SJCRH30 (cell line): ENCODE results near the gene COL17A1. TPM values are rescaled to one million over a fixed set of nuclear protein-coding genes. Genes with fewer than 3 reads are reported as not detected.

Experiments used
- DNase-seq, 2 experiments: peaks; one replicate each; pipeline ENCODE4 v3.0.0-alpha.2; 2015 to 2020
- H3K27ac ChIP-seq: fragments of 250-450 bp; sonication (Bioruptor Pico); 2 replicates; pipeline ENCODE4 v1.5.1; 2020; ENCODE audit warnings: mild to moderate bottlenecking, moderate library complexity
- H3K27me3 ChIP-seq: fragments of 250-450 bp; sonication (Bioruptor Pico); 2 replicates; pipeline ENCODE4 v1.5.1; 2020; ENCODE audit warnings: mild to moderate bottlenecking, moderate library complexity
- H3K36me3 ChIP-seq: fragments of 250-450 bp; sonication (Bioruptor Pico); 2 replicates; pipeline ENCODE4 v1.5.1; 2020; ENCODE audit warnings: mild to moderate bottlenecking, moderate library complexity
- H3K4me1 ChIP-seq: fragments of 250-450 bp; sonication (Bioruptor Pico); 2 replicates; pipeline ENCODE4 v1.5.1; 2020; ENCODE audit warnings: mild to moderate bottlenecking, moderate library complexity
- H3K4me3 ChIP-seq: fragments of 250-450 bp; sonication (Bioruptor Pico); 2 replicates; pipeline ENCODE4 v1.5.1; 2020; ENCODE audit warnings: mild to moderate bottlenecking, moderate library complexity
- H3K9me3 ChIP-seq: fragments of 250-450 bp; sonication (Bioruptor Pico); replicated peaks from 2 replicates; pipeline ENCODE4 v1.5.1; 2020; ENCODE audit warnings: mild to moderate bottlenecking, moderate library complexity
- total RNA-seq: library from RNA; depleted of rRNA; stranded (reverse); fragments of >200 nt; shearing (Covaris generic); gene quantifications from 2 replicates; pipeline ENCODE4 v1.2.3, GENCODE V29; 2014

Gene COL17A1
- total RNA-seq, 1 experiment from 2014 or later = not detected

DNA sequence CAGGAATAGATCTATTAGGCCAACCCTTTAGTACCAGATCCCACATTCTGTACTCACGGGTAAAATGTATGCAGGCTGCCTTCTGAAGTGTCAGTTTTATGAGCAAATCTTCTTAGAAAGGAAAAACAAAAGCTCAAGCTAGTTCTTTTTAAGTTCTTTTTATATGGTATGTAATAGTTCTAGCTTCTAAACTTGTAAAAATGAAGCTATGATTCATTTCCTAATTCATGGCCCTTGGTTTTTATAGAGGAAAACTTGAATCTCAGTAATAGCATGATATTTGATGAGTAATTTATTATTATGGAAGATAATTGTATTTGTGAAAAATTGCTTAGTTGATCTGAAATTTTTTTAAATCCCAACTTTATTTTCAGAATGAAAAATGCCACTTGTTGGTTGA, 64.4 kb downstream of the COL17A1 start:
- no peaks in the 10 kb centered on the region for H3K4me1 ChIP-seq
- no peak for DNase-seq
- H3K36me3 ChIP-seq = peaks cover 18% of the 10 kb centered on the region
- H3K27me3 ChIP-seq = no peaks in the 10 kb centered on the region
- no peak overlapping the region for H3K27ac ChIP-seq
- H3K9me3 ChIP-seq = no peaks in the 10 kb centered on the region
- no peak overlapping the region for H3K4me3 ChIP-seq

DNA sequence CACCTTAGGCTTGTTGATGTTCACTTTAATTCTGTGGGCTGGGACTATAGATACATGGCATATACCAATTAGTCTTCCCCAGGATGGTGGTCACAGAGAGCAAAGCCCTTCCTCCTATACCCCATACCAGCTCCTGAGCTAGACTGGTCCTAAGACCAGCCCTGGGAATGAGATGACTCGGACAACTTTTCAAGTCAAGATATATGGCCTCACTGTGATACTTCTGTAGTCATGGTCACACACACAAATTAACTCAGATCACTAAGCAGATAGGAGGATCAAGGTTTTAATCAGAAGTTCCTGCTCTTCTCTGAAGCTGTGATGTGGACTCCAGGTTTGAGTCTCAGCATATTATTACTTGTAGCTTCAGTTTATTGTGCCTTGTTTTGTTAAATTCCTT, 65.7 kb downstream of the COL17A1 start:
- H3K4me3 ChIP-seq = no peak overlapping the region
- H3K36me3 ChIP-seq = peaks cover 9% of the 10 kb centered on the region
- no peaks in the 10 kb centered on the region for H3K4me1 ChIP-seq
- H3K9me3 ChIP-seq = no peaks in the 10 kb centered on the region
- no peak overlapping the region for H3K27ac ChIP-seq
- H3K27me3 ChIP-seq = no peaks in the 10 kb centered on the region
- DNase-seq = no peak

DNA sequence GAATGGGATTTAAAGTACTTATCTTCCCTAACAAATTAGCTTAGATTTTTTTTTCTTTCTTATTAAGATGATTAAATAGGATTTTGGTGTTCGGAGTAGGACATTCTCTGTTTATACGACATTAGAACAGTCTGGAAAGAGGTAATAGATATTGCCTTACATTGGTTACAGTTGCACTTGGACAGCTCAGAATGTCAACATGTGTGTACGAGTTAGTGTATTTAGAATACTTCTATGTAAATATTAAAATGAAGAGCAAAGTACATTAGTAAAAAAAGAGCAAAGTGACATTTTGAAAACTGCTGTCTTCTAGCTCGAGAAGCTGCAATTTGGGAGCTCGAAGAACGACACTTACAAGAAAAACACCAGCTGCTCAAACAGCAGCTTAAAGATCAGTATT, 67.2 kb downstream of the COL17A1 start:
- H3K9me3 ChIP-seq = no peaks in the 10 kb centered on the region
- H3K36me3 ChIP-seq = peaks cover 9% of the 10 kb centered on the region

DNA sequence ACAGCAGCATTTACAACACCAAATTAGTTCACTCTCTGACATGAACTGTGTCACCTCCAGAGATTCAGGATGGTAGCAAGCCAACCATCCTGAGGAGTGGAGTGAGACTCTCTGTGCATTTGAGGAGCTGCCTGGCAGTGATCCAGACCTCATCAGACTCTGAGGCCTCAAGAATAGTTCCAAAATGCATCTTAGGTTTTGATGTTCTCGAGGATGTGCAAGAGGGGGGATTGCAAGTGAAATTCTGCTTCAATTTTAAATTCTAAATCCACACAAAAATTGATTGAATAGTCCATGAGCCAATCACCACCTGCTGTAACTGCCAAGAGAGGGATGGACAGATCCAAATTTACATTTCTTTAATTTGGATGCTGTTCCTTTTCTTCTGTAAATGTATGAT, 69.0 kb downstream of the COL17A1 start:
- no peak for DNase-seq
- Histone ChIP-seq H3K4me1 (no peaks in the 10 kb centered on the region), H3K9me3 (no peaks in the 10 kb centered on the region), H3K36me3 (peaks cover 6% of the 10 kb centered on the region; the same call in 1 of the 2 replicates), H3K27me3 (no peaks in the 10 kb centered on the region), H3K4me3 (no peak overlapping the region), H3K27ac (no peak overlapping the region)

More for the DNA sequence above, 67.2 kb downstream of the COL17A1 start:
- no peak for DNase-seq
- Histone ChIP-seq H3K4me3 (no peak overlapping the region), H3K4me1 (no peaks in the 10 kb centered on the region), H3K27ac (no peak overlapping the region), H3K27me3 (no peaks in the 10 kb centered on the region)

DNA sequence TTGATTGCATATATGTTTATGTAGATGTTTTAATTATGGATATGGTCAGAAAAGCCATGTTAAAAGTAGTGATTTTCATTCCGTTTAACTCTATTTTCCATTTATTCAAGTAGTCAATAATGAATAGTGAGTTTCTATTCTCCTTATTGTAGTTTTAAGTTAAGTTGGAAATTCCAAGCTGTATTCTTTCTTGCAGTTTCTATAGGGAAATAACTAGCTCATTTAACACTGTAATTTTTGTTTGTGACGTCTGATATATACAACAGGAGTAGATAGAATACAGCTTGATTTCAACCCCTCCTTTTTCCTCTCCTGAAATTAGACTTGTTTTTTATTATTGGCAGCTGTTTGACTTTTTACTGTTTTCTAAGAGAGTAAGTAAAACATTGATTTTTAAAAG, 71.5 kb downstream of the COL17A1 start:
- H3K36me3 ChIP-seq = peaks cover 16% of the 10 kb centered on the region
- H3K27ac ChIP-seq = no peak overlapping the region
- DNase-seq = no peak
- no peaks in the 10 kb centered on the region for H3K4me1 ChIP-seq
- no peak overlapping the region for H3K4me3 ChIP-seq
- H3K9me3 ChIP-seq = no peaks in the 10 kb centered on the region
- no peaks in the 10 kb centered on the region for H3K27me3 ChIP-seq

DNA sequence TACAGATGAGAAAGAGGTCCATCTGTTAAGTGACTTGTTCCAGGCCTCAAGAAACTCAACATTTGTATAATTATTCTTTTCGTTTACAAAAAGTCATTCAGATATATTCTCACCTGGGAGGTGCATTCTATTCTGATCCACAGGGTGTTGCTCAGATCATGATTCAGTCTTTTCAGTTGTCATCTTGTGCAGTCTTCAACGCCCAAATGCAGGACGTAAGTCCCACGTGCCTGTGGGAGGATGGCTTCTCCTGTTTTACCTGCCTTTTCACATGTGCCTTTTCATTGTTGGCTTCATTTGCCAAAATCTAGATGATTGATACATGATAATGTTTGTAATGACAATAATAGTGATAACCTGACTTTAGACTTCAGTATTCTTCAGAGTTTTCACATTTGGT, 72.2 kb downstream of the COL17A1 start:
- no peaks in the 10 kb centered on the region for H3K4me1 ChIP-seq
- no peaks in the 10 kb centered on the region for H3K27me3 ChIP-seq
- no peak for DNase-seq
- peaks cover 16% of the 10 kb centered on the region for H3K36me3 ChIP-seq
- H3K4me3 ChIP-seq = no peak overlapping the region
- no peaks in the 10 kb centered on the region for H3K9me3 ChIP-seq
- no peak overlapping the region for H3K27ac ChIP-seq

DNA sequence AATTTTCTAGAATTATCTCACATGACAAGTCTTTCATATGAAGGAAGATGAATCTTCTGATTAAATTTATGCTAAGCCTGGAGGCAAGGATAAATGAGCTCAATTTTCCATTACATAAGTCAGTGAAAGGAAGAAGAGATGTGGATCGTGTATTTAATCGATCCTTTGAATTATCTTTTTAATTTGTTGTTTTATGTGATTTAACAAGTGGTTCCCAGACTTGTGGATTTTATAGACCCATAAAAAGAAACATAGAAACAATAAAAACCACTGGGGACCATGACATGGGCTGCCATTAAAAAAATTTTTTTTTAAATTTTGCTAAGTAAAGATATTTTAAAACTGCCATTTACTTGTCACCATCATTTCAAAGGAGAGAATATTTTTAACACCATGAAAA, 73.8 kb downstream of the COL17A1 start:
- Histone ChIP-seq H3K27ac (no peak overlapping the region), H3K9me3 (no peaks in the 10 kb centered on the region), H3K4me1 (no peaks in the 10 kb centered on the region), H3K4me3 (no peak overlapping the region), H3K36me3 (peaks cover 16% of the 10 kb centered on the region), H3K27me3 (no peaks in the 10 kb centered on the region)
- DNase-seq = no peak

DNA sequence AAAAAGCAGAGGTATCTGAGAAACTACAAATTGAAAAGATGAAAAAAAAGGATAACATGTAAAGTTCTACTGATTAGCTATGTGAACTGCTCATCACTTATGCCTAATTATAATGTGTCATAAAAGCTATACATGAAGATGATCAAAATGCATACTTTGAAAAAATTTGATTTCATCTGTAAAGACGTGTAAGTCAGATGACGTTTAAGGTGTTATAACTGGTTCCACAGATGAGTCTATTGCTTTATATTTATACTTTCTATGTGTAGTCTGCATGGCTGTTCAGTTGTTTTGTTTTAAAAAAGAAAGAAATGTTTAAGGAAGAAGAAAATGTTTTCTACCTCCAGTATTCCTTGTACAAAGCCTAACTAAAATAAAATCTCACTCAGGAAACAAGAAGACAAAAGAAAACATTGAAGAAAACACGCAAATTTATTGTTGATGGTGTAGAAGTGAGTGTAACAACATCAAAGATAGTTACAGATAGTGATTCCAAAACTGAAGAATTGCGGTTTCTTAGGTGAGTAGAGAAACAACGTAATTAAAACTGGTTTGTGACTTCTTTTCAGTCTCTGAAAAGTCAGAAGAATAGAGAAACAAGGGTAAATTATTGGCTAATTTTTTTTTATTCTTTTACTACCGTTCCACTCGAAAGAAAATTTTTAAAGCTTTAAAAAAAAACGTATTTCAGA, 80.4 kb downstream of the COL17A1 start:
- Histone ChIP-seq H3K4me1 (no peaks in the 10 kb centered on the region), H3K9me3 (no peaks in the 10 kb centered on the region), H3K4me3 (no peak overlapping the region), H3K27ac (no peak overlapping the region), H3K27me3 (no peaks in the 10 kb centered on the region), H3K36me3 (peaks cover 25% of the 10 kb centered on the region)
- no peak for DNase-seq

DNA sequence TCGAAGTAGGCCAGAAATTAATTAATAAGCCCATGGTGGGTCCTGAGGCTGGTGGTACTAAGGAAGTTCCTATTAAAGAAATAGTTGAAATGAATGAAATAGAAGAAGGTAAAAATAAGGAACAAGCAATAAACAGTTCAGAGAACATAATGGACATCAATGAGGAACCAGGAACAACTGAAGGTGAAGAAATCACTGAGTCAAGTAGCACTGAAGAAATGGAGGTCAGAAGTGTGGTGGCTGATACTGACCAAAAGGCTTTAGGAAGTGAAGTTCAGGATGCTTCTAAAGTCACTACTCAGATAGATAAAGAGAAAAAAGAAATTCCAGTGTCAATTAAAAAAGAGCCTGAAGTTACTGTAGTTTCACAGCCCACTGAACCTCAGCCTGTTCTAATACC, 82.8 kb downstream of the COL17A1 start:
- peaks cover 33% of the 10 kb centered on the region for H3K36me3 ChIP-seq

DNA sequence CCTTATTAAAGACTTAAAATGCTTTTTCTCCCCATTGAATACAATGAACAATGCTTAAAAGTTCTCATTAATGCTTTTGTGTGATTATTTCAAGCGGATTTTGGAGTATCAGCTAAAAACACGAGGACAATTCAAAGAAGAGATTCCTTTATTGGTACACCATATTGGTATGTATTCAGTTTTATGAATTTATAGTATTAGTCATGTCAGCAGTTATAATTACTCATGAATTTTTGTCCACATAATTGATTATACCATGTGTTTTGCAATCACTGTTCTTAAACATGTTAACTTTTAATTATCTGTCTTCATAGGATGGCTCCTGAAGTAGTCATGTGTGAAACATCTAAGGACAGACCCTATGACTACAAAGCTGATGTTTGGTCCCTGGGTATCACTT, 86.9 kb downstream of the COL17A1 start:
- H3K27ac ChIP-seq = no peak overlapping the region
- no peaks in the 10 kb centered on the region for H3K27me3 ChIP-seq
- DNase-seq = no peak
- peaks cover 32% of the 10 kb centered on the region for H3K36me3 ChIP-seq
- H3K9me3 ChIP-seq = no peaks in the 10 kb centered on the region; the same call in 1 of the 2 replicates
- no peak overlapping the region for H3K4me3 ChIP-seq
- no peaks in the 10 kb centered on the region for H3K4me1 ChIP-seq

More for the DNA sequence above, 82.8 kb downstream of the COL17A1 start:
- Histone ChIP-seq H3K4me3 (no peak overlapping the region), H3K9me3 (no peaks in the 10 kb centered on the region), H3K4me1 (no peaks in the 10 kb centered on the region), H3K27ac (no peak overlapping the region), H3K27me3 (no peaks in the 10 kb centered on the region)
- DNase-seq = no peak

DNA sequence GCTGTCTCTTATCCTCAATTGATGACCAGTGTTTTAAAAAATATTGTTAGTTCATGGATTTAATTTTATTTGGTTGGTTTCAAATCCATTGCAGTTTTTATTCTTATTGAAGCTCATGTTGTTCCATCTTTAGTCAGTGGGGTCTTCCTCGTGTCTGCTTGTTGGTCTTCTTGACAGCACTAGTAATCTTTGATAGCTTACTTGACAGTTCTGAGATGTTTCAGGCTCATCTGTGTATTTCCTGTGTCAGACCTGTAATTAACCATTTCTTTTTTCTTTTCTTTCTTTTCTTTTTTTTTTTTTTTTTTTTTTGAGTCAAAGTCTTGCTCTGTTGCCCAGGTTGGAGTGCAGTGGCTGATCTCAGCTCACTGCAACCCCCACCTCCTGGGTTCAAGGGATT, 90.5 kb downstream of the COL17A1 start:
- H3K9me3 ChIP-seq = no peaks in the 10 kb centered on the region; the same call in 1 of the 2 replicates
- H3K27me3 ChIP-seq = no peaks in the 10 kb centered on the region
- no peak for DNase-seq
- no peak overlapping the region for H3K4me3 ChIP-seq
- H3K36me3 ChIP-seq = peaks cover 18% of the 10 kb centered on the region
- H3K4me1 ChIP-seq = no peaks in the 10 kb centered on the region
- H3K27ac ChIP-seq = no peak overlapping the region

DNA sequence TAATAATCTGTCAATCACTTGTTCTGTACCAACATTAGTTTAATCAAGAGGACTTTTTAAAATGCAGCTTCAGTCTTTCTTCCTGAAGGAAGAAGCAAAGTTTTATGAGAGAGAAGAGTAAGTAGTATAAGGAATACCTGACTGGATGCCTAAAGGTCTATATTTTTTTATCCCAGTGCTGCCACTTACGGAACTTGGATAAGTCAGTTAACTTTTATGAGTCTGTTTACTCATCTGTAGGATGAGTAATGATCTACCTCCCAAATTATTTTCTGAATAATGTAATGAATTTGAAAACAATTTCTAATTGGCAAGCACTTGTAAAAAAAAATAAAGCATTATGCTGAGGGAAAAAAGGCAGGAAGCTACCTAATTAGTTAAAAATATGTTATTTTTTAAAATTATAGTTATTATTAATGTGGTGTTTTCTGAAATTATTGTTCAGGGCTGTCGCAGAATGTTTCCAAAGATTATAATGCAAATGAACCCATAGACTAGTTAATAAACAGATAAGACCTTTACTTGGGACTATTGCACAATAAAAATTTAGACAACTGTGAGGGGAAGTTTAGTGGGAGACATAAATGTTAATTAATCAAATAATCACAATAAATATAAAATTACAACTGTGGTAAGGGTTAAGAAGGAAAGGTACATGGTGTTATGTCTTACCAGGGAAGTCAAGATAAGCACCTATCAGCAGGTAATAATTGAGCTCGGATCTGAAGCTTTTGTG, 94.1 kb downstream of the COL17A1 start:
- H3K27me3 ChIP-seq = no peaks in the 10 kb centered on the region
- H3K36me3 ChIP-seq = no peaks in the 10 kb centered on the region
- DNase-seq = no peak
- H3K4me1 ChIP-seq = no peaks in the 10 kb centered on the region
- H3K4me3 ChIP-seq = no peak overlapping the region
- H3K27ac ChIP-seq = no peak overlapping the region
- no peaks in the 10 kb centered on the region for H3K9me3 ChIP-seq

DNA sequence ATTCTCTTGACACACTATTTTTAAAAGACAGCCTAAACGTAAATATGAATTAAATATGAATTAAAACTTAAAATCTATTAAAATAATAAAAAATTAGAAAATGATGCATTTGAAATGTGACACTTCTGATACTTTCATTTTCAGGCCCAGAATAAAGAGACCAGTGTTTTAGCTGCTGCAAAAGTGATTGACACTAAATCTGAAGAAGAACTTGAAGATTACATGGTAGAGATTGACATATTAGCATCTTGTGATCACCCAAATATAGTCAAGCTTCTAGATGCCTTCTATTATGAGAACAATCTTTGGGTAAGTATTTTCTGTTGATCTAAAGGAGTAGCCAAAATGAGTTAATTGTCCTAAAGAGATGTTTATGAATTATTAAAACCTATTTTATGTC, 95.1 kb downstream of the COL17A1 start:
- DNase-seq = no peak
- no peak overlapping the region for H3K4me3 ChIP-seq
- no peaks in the 10 kb centered on the region for H3K9me3 ChIP-seq
- H3K4me1 ChIP-seq = no peaks in the 10 kb centered on the region
- no peaks in the 10 kb centered on the region for H3K36me3 ChIP-seq
- no peaks in the 10 kb centered on the region for H3K27me3 ChIP-seq
- H3K27ac ChIP-seq = no peak overlapping the region

DNA sequence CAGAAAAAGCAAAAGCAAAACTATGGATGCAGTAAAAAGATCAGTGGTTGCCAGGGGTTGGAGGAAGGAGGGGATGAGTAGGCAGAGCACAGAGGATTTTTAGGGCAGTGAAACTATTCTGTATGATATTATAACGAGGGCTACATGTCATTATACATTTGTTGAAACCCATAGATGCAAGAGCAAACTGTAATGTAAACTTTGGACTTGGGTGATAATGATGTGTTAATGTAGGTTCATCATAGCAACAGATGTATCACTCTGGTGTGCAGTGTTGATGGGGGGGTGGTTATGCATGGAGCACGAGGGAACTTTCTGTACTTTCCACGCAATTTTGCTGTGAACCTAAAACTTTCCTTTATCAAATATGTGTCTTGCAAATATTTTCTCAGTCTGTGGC, 95.6 kb downstream of the COL17A1 start:
- H3K36me3 ChIP-seq = no peaks in the 10 kb centered on the region
- H3K27ac ChIP-seq = no peak overlapping the region
- no peaks in the 10 kb centered on the region for H3K9me3 ChIP-seq
- DNase-seq = no peak
- no peaks in the 10 kb centered on the region for H3K27me3 ChIP-seq
- H3K4me3 ChIP-seq = no peak overlapping the region
- H3K4me1 ChIP-seq = no peaks in the 10 kb centered on the region

DNA sequence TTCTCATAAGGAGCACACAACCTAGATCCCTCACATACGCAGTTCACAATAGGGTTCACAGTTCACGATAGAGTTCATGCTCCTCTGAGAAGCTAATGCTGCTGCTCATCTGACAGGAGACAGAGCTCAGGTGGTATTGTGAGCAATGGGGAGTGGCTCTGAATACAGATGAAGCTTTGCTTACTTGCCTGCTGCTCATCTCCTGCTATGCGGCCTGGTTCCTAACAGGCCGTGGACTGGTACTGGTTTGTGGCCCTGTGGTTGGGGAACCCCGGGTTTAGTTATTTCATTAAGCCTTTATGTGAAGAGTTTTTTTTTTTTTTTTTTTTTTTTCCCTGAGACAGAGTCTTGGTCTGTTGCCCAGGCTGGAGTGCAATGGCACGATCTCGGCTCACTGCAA, 99.3 kb downstream of the COL17A1 start:
- no peaks in the 10 kb centered on the region for H3K4me1 ChIP-seq
- no peak overlapping the region for H3K27ac ChIP-seq
- no peaks in the 10 kb centered on the region for H3K9me3 ChIP-seq
- no peaks in the 10 kb centered on the region for H3K27me3 ChIP-seq
- no peaks in the 10 kb centered on the region for H3K36me3 ChIP-seq
- H3K4me3 ChIP-seq = no peak overlapping the region
- DNase-seq = no peak

DNA sequence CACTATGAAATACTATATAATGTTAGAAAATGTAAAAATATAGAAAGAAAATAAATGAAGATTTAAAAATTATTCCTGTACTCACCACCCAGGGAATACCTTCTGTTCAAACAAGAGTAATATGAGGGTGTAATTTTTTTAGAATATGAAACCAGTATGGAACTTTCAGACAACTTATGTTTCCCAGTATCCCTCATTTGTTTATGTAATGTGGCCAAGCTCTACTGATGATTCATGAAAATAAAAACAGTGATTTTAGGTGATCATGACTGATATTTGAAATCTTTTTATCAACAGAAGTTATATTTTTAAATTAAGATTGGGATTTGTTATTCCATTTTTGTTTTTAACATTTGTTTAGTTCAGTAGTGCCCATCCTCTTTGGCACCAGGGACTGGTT, 100.0 kb downstream of the COL17A1 start:
- no peak overlapping the region for H3K4me3 ChIP-seq
- no peaks in the 10 kb centered on the region for H3K9me3 ChIP-seq
- DNase-seq = no peak
- no peaks in the 10 kb centered on the region for H3K4me1 ChIP-seq
- H3K27ac ChIP-seq = no peak overlapping the region
- no peaks in the 10 kb centered on the region for H3K27me3 ChIP-seq
- no peaks in the 10 kb centered on the region for H3K36me3 ChIP-seq
